A549 (cell line): ENCODE data around the gene ACO2.

Source experiments
- BHLHE40 ChIP-seq: IDR thresholded peaks from 2 replicates; pipeline ENCODE4 v1.6.1; 2012; ENCODE audit warnings: low read depth, low read length, inconsistent platforms
- CHD2 ChIP-seq: fragments of 150-350 bp; IDR thresholded peaks from 2 replicates; pipeline ENCODE4 v1.6.1; 2014; ENCODE audit warnings: low read length; ENCODE audit not compliant: partially characterized antibody
- CTCF ChIP-seq: fragments of >200 bp; sonication (Bioruptor Twin); formaldehyde crosslinking; IDR thresholded peaks from 3 replicates; pipeline ENCODE4 v1.5.1; 2016
- E2F6 ChIP-seq: IDR thresholded peaks from 2 replicates; pipeline ENCODE4 v1.6.1; 2012; ENCODE audit warnings: low read depth, borderline replicate concordance
- EHMT2 ChIP-seq: fragments of 200-600 bp; sonication (generic); IDR thresholded peaks from 2 replicates; pipeline ENCODE4 v1.6.1; 2016; ENCODE audit warnings: antibody characterized with exemption, low read depth, mild to moderate bottlenecking, moderate library complexity
- EP300 ChIP-seq, 2 experiments: fragments of >200 bp; sonication (Bioruptor Twin); formaldehyde crosslinking; IDR thresholded peaks; 2 replicates in 1 of 2; 3 replicates in 1 of 2; pipeline ENCODE4 v1.6.1; 2016 to 2017
- HDAC2 ChIP-seq: fragments of 200-600 bp; sonication (generic); IDR thresholded peaks from 2 replicates; pipeline ENCODE4 v1.6.1; 2016
- JUN ChIP-seq, 2 experiments: fragments of >200 bp; sonication (Bioruptor Twin); formaldehyde crosslinking; IDR thresholded peaks; 2 replicates in 1 of 2; 3 replicates in 1 of 2; pipeline ENCODE4 v1.6.1; 2016 to 2017
- KDM1A ChIP-seq: fragments of 200-600 bp; sonication (generic); IDR thresholded peaks from 2 replicates; pipeline ENCODE4 v1.6.1; 2016; ENCODE audit warnings: low read depth, mild to moderate bottlenecking
- MAX ChIP-seq: IDR thresholded peaks from 2 replicates; pipeline ENCODE4 v1.6.1; 2012
- MYC ChIP-seq: IDR thresholded peaks from 2 replicates; pipeline ENCODE4 v1.6.1; 2012; ENCODE audit warnings: mild to moderate bottlenecking, inconsistent platforms, low read length, improper control_type of control experiment, borderline replicate concordance
- NR3C1 ChIP-seq: fragments of >200 bp; sonication (Bioruptor Twin); formaldehyde crosslinking; IDR thresholded peaks from 3 replicates; pipeline ENCODE4 v1.6.1; 2017
- POLR2A ChIP-seq: IDR thresholded peaks from 2 replicates; pipeline ENCODE4 v1.6.1; 2012; ENCODE audit warnings: mild to moderate bottlenecking, low read length
- RAD21 ChIP-seq, 2 experiments: fragments of >200 bp in 1 of 2; sonication (Bioruptor Twin) in 1 of 2; formaldehyde crosslinking in 1 of 2; IDR thresholded peaks in 1 of 2; conservative IDR thresholded peaks in 1 of 2; 2 replicates in 1 of 2; 3 replicates in 1 of 2; pipeline ENCODE4 v1.6.1; 2012 to 2018; ENCODE audit warnings: inconsistent platforms in 1 of 2

- TF ChIP-seq KDM1A (no peak), POLR2A (no peak), MYC (no peak), RAD21 (conservative IDR thresholded peaks at IDR 0.05 in 1 of 2, IDR thresholded peaks at IDR 0.05 in 1 of 2) (no peak), EP300 (IDR thresholded peaks at IDR 0.05) (no peak), CTCF (no peak), E2F6 (no peak), HDAC2 (no peak), EHMT2 (no peak), CHD2 (no peak), JUN (IDR thresholded peaks at IDR 0.05) (no peak), NR3C1 (no peak), MAX (no peak), BHLHE40 (no peak)
Measured at GRCh38 chr22:41575533-41575932, 106.6 kb downstream of the ACO2 start.
